WTC11 (cell line): ENCODE results near the gene EID2. TPM values are rescaled to one million over a fixed set of nuclear protein-coding genes. Genes with fewer than 3 reads are reported as not detected.

ENCODE experiments used
- ATAC-seq: fragments of 200-7000 bp; cut with Tn5 transposase; 2 replicates; pipeline ENCODE4 v1.10.0; 2021; ENCODE audit warnings: mild to moderate bottlenecking, moderate library complexity
- CTCF ChIA-PET: fragments of 300-600 bp; sonication (Branson Sonifier 250); formaldehyde crosslinking; loops from one replicate; lab custom pipeline; 2021; ENCODE audit warnings: antibody characterized with exemption; lab: Charles Lee
- POLR2A ChIA-PET: fragments of 350-600 bp; sonication (Branson Sonifier 250); formaldehyde crosslinking; loops from one replicate; lab custom pipeline; 2021; ENCODE audit warnings: antibody characterized with exemption; lab: Charles Lee
- DNase-seq: peaks from one replicate; pipeline ENCODE4 v3.0.0; 2021; ENCODE audit warnings: low spot score
- H3K27ac Mint-ChIP-seq: 2 replicates; pipeline ENCODE4 v1.8.0; 2021; ENCODE audit warnings: mixed read lengths
- H3K27me3 Mint-ChIP-seq: 2 replicates; pipeline ENCODE4 v1.8.0; 2021; ENCODE audit warnings: low read depth, mild to moderate bottlenecking, moderate library complexity, mixed read lengths
- H3K36me3 Mint-ChIP-seq: 2 replicates; pipeline ENCODE4 v1.8.0; 2021; ENCODE audit warnings: mixed read lengths
- H3K4me1 Mint-ChIP-seq: 2 replicates; pipeline ENCODE4 v1.8.0; 2022; ENCODE audit warnings: mixed read lengths
- H3K4me3 Mint-ChIP-seq: 2 replicates; pipeline ENCODE4 v1.8.0; 2021; ENCODE audit warnings: mild to moderate bottlenecking, moderate library complexity, mixed read lengths
- H3K9me3 Mint-ChIP-seq: 2 replicates; pipeline ENCODE4 v1.8.0; 2021; ENCODE audit warnings: mixed read lengths
- AR ChIP-seq: fragments of 250-450 bp; sonication (Bioruptor Pico); IDR thresholded peaks from 2 replicates; pipeline ENCODE4 v1.9.0; 2021; ENCODE audit warnings: mild to moderate bottlenecking
- ARID4B ChIP-seq: sonication (generic); formaldehyde crosslinking; IDR thresholded peaks from 2 replicates; pipeline ENCODE4 v1.8.0; 2023; ENCODE audit warnings: missing genetic modification reagents, mild to moderate bottlenecking, borderline replicate concordance
- E2F4 ChIP-seq: sonication (generic); formaldehyde crosslinking; IDR thresholded peaks from 2 replicates; pipeline ENCODE4 v1.8.1; 2022; ENCODE audit warnings: low read depth, mild to moderate bottlenecking, moderate library complexity, missing genetic modification reagents, borderline replicate concordance
- ELF4 ChIP-seq: sonication (generic); formaldehyde crosslinking; IDR thresholded peaks from 2 replicates; pipeline ENCODE4 v1.8.1; 2022; ENCODE audit warnings: low read depth, mild to moderate bottlenecking, moderate library complexity, missing genetic modification reagents
- ERG ChIP-seq: fragments of 250-450 bp; sonication (Bioruptor Pico); IDR thresholded peaks from 2 replicates; pipeline ENCODE4 v1.8.0; 2021; ENCODE audit warnings: mild to moderate bottlenecking
- FOXK1 ChIP-seq: sonication (generic); formaldehyde crosslinking; IDR thresholded peaks from 2 replicates; pipeline ENCODE4 v1.8.0; 2022; ENCODE audit warnings: mild to moderate bottlenecking, moderate library complexity, missing genetic modification reagents
- HMGA2 ChIP-seq: fragments of 250-450 bp; sonication (Bioruptor Pico); IDR thresholded peaks from 2 replicates; pipeline ENCODE4 v1.4.0; 2021; ENCODE audit warnings: mild to moderate bottlenecking, moderate library complexity
- IRF2 ChIP-seq: sonication (generic); formaldehyde crosslinking; IDR thresholded peaks from 2 replicates; pipeline ENCODE4 v1.8.0; 2022; ENCODE audit warnings: low read depth, missing genetic modification reagents, borderline replicate concordance
- KAT7 ChIP-seq: sonication (generic); formaldehyde crosslinking; IDR thresholded peaks from 2 replicates; pipeline ENCODE4 v1.8.1; 2023; ENCODE audit warnings: missing genetic modification reagents, mild to moderate bottlenecking, borderline replicate concordance
- NFE2L1 ChIP-seq: sonication (generic); formaldehyde crosslinking; IDR thresholded peaks from 2 replicates; pipeline ENCODE4 v1.8.1; 2023; ENCODE audit warnings: missing genetic modification reagents
- OVOL2 ChIP-seq: fragments of 250-450 bp; sonication (Bioruptor Pico); IDR thresholded peaks from 2 replicates; pipeline ENCODE4 v1.9.0; 2021; ENCODE audit warnings: mild to moderate bottlenecking, borderline replicate concordance
- SMAD4 ChIP-seq: sonication (generic); formaldehyde crosslinking; IDR thresholded peaks from 2 replicates; pipeline ENCODE4 v1.8.0; 2022; ENCODE audit warnings: mild to moderate bottlenecking, missing genetic modification reagents
- TCF7 ChIP-seq: sonication (generic); formaldehyde crosslinking; IDR thresholded peaks from 2 replicates; pipeline ENCODE4 v1.8.0; 2022; ENCODE audit warnings: mild to moderate bottlenecking, low read depth, missing genetic modification reagents, moderate library complexity
- TP53 ChIP-seq: sonication (generic); formaldehyde crosslinking; IDR thresholded peaks from 2 replicates; pipeline ENCODE4 v1.8.1; 2023; ENCODE audit warnings: mild to moderate bottlenecking, missing genetic modification reagents
- ZBTB21 ChIP-seq: sonication (generic); formaldehyde crosslinking; IDR thresholded peaks from 2 replicates; pipeline ENCODE4 v1.8.1; 2023; ENCODE audit warnings: mild to moderate bottlenecking, missing genetic modification reagents, borderline replicate concordance
- ZBTB43 ChIP-seq: sonication (generic); formaldehyde crosslinking; IDR thresholded peaks from 2 replicates; pipeline ENCODE4 v1.8.1; 2023; ENCODE audit warnings: mild to moderate bottlenecking, missing genetic modification reagents
- ZNF219 ChIP-seq: sonication (generic); formaldehyde crosslinking; IDR thresholded peaks from 2 replicates; pipeline ENCODE4 v1.8.0; 2023; ENCODE audit warnings: missing genetic modification reagents, mild to moderate bottlenecking, borderline replicate concordance
- ZNF416 ChIP-seq: fragments of 250-450 bp; sonication (Bioruptor Pico); IDR thresholded peaks from 2 replicates; pipeline ENCODE4 v1.9.0; 2021; ENCODE audit warnings: mild to moderate bottlenecking, inconsistent platforms
- ZNF532 ChIP-seq: fragments of 250-450 bp; sonication (Bioruptor Pico); IDR thresholded peaks from 2 replicates; pipeline ENCODE4 v1.9.0; 2021; ENCODE audit warnings: mild to moderate bottlenecking, borderline replicate concordance
- ZNF671 ChIP-seq: fragments of 250-450 bp; sonication (Bioruptor Pico); IDR thresholded peaks from 2 replicates; pipeline ENCODE4 v1.8.0; 2021; ENCODE audit warnings: mild to moderate bottlenecking
- total RNA-seq: library from RNA; stranded (reverse); gene quantifications from 3 replicates; pipeline ENCODE4 v1.2.3, GENCODE V29; 2021
- TF ChIP-seq, protein P1 (sequence below): sonication (generic); formaldehyde crosslinking; IDR thresholded peaks from 2 replicates; pipeline ENCODE4 v1.8.1; 2023; ENCODE audit warnings: mild to moderate bottlenecking, missing genetic modification reagents, moderate library complexity

The EID2 gene
- total RNA-seq, 1 experiment from 2014 or later, result 21.5 TPM

DNA sequence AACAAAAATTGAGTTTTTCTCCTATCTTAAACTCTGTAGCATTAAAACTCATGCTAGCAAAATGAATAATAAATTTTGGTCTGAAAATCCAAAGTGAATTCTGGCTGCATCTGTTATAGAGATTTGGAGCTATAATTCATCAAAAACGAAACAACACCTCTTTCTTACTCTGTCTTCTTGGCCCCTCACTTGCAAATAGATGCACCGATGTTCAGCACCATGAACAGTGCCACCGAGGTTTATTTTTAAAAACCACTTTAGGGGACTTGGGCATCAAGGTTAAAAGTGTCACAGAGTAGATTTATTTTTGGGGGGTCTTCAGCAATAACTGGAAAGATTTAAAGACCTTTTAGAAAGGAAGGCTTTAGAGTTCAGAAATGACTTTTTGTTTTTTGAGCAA is 26.1 kb upstream of the EID2 start (continued):
- TF ChIP-seq, protein P1, sequence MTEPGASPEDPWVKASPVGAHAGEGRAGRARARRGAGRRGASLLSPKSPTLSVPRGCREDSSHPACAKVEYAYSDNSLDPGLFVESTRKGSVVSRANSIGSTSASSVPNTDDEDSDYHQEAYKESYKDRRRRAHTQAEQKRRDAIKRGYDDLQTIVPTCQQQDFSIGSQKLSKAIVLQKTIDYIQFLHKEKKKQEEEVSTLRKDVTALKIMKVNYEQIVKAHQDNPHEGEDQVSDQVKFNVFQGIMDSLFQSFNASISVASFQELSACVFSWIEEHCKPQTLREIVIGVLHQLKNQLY (CRISPR knock-in tag), result no peak
- TF ChIP-seq ZBTB21 (no peak), NFE2L1 (CRISPR knock-in tag) (no peak)

DNA sequence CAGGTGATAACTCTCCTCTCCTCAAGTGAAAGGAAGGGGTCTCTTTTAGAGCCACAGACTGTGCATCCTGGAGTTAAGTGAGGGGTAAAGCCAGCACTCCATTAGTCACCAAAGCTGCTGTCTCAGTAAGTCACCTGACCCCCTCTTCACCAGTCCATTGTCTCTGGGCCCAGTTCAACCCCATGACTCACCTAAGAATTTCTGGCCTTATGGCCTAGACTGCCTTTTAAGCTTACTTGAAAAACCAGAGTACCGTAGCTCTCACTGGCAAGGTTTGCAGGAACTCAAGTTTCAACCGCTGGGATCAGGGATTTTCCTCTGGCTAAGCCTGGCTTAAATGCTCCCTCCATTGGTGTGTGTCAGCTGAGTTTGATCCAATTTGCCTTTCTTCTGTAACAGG is 23.4 kb upstream of the EID2 start:
- H3K27me3 Mint-ChIP-seq, result peaks cover 23% of the 10 kb centered on the region
- no peaks in the 10 kb centered on the region for H3K4me1 Mint-ChIP-seq
- no peak for TF ChIP-seq HMGA2 (CRISPR knock-in tag)
- no peak for TF ChIP-seq ELF4 (CRISPR knock-in tag)
- TF ChIP-seq ZNF671 (CRISPR knock-in tag), result no peak
- no peak for TF ChIP-seq ZNF219 (CRISPR knock-in tag)
- TF ChIP-seq KAT7 (CRISPR knock-in tag), result no peak
- no peak for TF ChIP-seq SMAD4 (CRISPR knock-in tag)
- no peak for TF ChIP-seq ZNF416
- TF ChIP-seq ARID4B (CRISPR knock-in tag), result no peak
- no peak for TF ChIP-seq E2F4
- TF ChIP-seq FOXK1 (CRISPR knock-in tag), result no peak
- TF ChIP-seq AR (CRISPR knock-in tag), result no peak
- no peak for TF ChIP-seq TP53
- TF ChIP-seq TCF7 (CRISPR knock-in tag), result no peak
- TF ChIP-seq OVOL2 (CRISPR knock-in tag), result no peak
- no peak for TF ChIP-seq ERG
- TF ChIP-seq ZBTB43 (CRISPR knock-in tag), result no peak
- TF ChIP-seq IRF2 (CRISPR knock-in tag), result no peak
- TF ChIP-seq ZNF532 (CRISPR knock-in tag), result no peak
- DNase-seq (no peak), ATAC-seq (no peak)
- no peak overlapping the region for H3K27ac Mint-ChIP-seq
- no peak overlapping the region for H3K4me3 Mint-ChIP-seq
- H3K36me3 Mint-ChIP-seq, result no peaks in the 10 kb centered on the region
- POLR2A ChIA-PET, result no interaction called here
- CTCF ChIA-PET, result interaction anchor here (1.3 to 2.7 kb wide), 2 partner anchors 12 to 183 kb away, joined by 3 to 10 read pairs; no protein-coding TSS in a partner anchor
- H3K9me3 Mint-ChIP-seq, result no peaks in the 10 kb centered on the region
